OCI-LY3 (cell line): ENCODE measurements around the gene NCAN.
"Not testable (repeated sequence)": the region's sequence is repeated elsewhere in the genome, so short reads cannot be mapped to it uniquely, and the experiment has no call there.

Experiments used
- H2AFZ ChIP-seq: fragments of 200-600, 300-600 bp; shearing (Covaris generic); 2 replicates; pipeline ENCODE4 v1.6.0; 2014; ENCODE audit warnings: antibody characterized with exemption, low read depth, low read length
- H3K27ac ChIP-seq: fragments of 200-600, 300-600 bp; sonication (generic); 2 replicates; pipeline ENCODE4 v1.5.1; 2014; ENCODE audit warnings: mild to moderate bottlenecking, low read length, moderate library complexity, mixed read lengths
- H3K27me3 ChIP-seq: fragments of 200-600, 300-600 bp; sonication (generic); 2 replicates; pipeline ENCODE4 v1.6.1; 2014; ENCODE audit warnings: low read depth, low read length, mixed read lengths
- H3K36me3 ChIP-seq: fragments of 200-600, 300-600 bp; sonication (generic); replicated peaks from 2 replicates; pipeline ENCODE3; 2014; ENCODE audit warnings: low read depth, low read length, mixed read lengths
- H3K4me1 ChIP-seq: fragments of 300-600, 200-600 bp; sonication (generic); 2 replicates; pipeline ENCODE4 v1.6.1; 2014; ENCODE audit warnings: low read length, mixed read lengths
- H3K4me2 ChIP-seq: fragments of 200-600, 300-600 bp; sonication (generic); 2 replicates; pipeline ENCODE4 v1.6.1; 2014; ENCODE audit warnings: low read length, mixed read lengths
- H3K4me3 ChIP-seq: fragments of 300-600, 200-600 bp; sonication (generic); 2 replicates; pipeline ENCODE4 v1.5.1; 2014; ENCODE audit warnings: antibody characterized with exemption, mild to moderate bottlenecking, low read length, moderate library complexity
- H3K79me2 ChIP-seq: fragments of 300-600, 200-600 bp; shearing (Covaris generic); 2 replicates; pipeline ENCODE4 v1.6.1; 2014; ENCODE audit warnings: mild to moderate bottlenecking, low read length, mixed read lengths
- H3K9ac ChIP-seq: fragments of 300-600, 200-600 bp; shearing (Covaris generic); 2 replicates; pipeline ENCODE4 v1.6.0; 2014; ENCODE audit warnings: mild to moderate bottlenecking, low read length, moderate library complexity
- H3K9me3 ChIP-seq: fragments of 200-600, 300-600 bp; shearing (Covaris generic); 2 replicates; pipeline ENCODE4 v1.6.1; 2014; ENCODE audit warnings: low read length, mixed read lengths; ENCODE audit not compliant: insufficient read depth
- H4K20me1 ChIP-seq: fragments of 200-600, 300-600 bp; sonication (generic); 2 replicates; pipeline ENCODE4 v1.6.1; 2016; ENCODE audit warnings: low read length, mixed read lengths; ENCODE audit not compliant: insufficient read depth
- CTCF ChIP-seq: fragments of 200-600, 300-600 bp; sonication (generic); IDR thresholded peaks from 2 replicates; pipeline ENCODE4 v1.5.1; 2014; ENCODE audit warnings: antibody characterized with exemption, low read length, low read depth
- EZH2phosphoT487 ChIP-seq: fragments of 200-600 bp; shearing (Covaris generic); IDR thresholded peaks from 2 replicates; pipeline ENCODE4 v1.6.1; 2018; ENCODE audit warnings: antibody characterized with exemption, mixed run types, low read depth

NCAN gene

GRCh38 chr19:19214892-19215291 is 3.1 kb downstream of the NCAN start:
- Histone ChIP-seq H3K79me2 (no peaks in the 10 kb centered on the region), H3K36me3 (no peaks in the 10 kb centered on the region), H3K9me3 (no peaks in the 10 kb centered on the region), H3K9ac (no peak overlapping the region), H3K4me3 (no peak overlapping the region), H3K27ac (no peak overlapping the region), H3K27me3 (peaks cover 20% of the 10 kb centered on the region), H4K20me1 (peaks cover 3% of the 10 kb centered on the region; the same call in 1 of the 2 replicates), H3K4me1 (peaks cover 5% of the 10 kb centered on the region; the same call in 1 of the 2 replicates), H2AFZ (no peak overlapping the region), H3K4me2 (no peak overlapping the region)
- TF ChIP-seq CTCF = no peak
- TF ChIP-seq EZH2phosphoT487 = no peak

GRCh38 chr19:19215792-19216191 is 4.0 kb downstream of the NCAN start:
- no peaks in the 10 kb centered on the region for H3K79me2 ChIP-seq
- H4K20me1 ChIP-seq = peaks cover 3% of the 10 kb centered on the region; the same call in 1 of the 2 replicates
- H3K9ac ChIP-seq = no peak overlapping the region
- H3K27me3 ChIP-seq = peaks cover 20% of the 10 kb centered on the region
- H3K36me3 ChIP-seq = no peaks in the 10 kb centered on the region
- H3K9me3 ChIP-seq = no peaks in the 10 kb centered on the region
- no peak overlapping the region for H3K27ac ChIP-seq
- no peak for TF ChIP-seq EZH2phosphoT487
- no peak for TF ChIP-seq CTCF
- H3K4me1 ChIP-seq = peaks cover 5% of the 10 kb centered on the region; the same call in 1 of the 2 replicates
- no peak overlapping the region for H2AFZ ChIP-seq
- no peak overlapping the region for H3K4me3 ChIP-seq
- no peak overlapping the region for H3K4me2 ChIP-seq

GRCh38 chr19:19217099-19217498 is 5.3 kb downstream of the NCAN start:
- Histone ChIP-seq H2AFZ (no peak overlapping the region), H3K4me3 (no peak overlapping the region), H4K20me1 (peaks cover 3% of the 10 kb centered on the region; the same call in 1 of the 2 replicates), H3K9me3 (no peaks in the 10 kb centered on the region), H3K79me2 (no peaks in the 10 kb centered on the region), H3K9ac (no peak overlapping the region), H3K27ac (no peak overlapping the region), H3K4me2 (no peak overlapping the region), H3K4me1 (peaks cover 5% of the 10 kb centered on the region; the same call in 1 of the 2 replicates), H3K27me3 (peaks cover 20% of the 10 kb centered on the region), H3K36me3 (no peaks in the 10 kb centered on the region)
- TF ChIP-seq EZH2phosphoT487 (no peak), CTCF (no peak)

GRCh38 chr19:19218911-19219310 is 7.2 kb downstream of the NCAN start:
- Histone ChIP-seq H3K27me3 (peaks cover 15% of the 10 kb centered on the region; the same call in 1 of the 2 replicates), H3K36me3 (no peaks in the 10 kb centered on the region), H4K20me1 (peaks cover 3% of the 10 kb centered on the region; the same call in 1 of the 2 replicates), H3K4me1 (peaks cover 2% of the 10 kb centered on the region; the same call in 1 of the 2 replicates), H3K4me3 (no peak overlapping the region), H3K9ac (no peak overlapping the region), H2AFZ (no peak overlapping the region), H3K4me2 (no peak overlapping the region), H3K9me3 (no peaks in the 10 kb centered on the region), H3K79me2 (no peaks in the 10 kb centered on the region), H3K27ac (no peak overlapping the region)
- TF ChIP-seq EZH2phosphoT487 (no peak), CTCF (no peak)

- H3K4me3 ChIP-seq, H3K9ac ChIP-seq, H3K36me3 ChIP-seq, H3K27ac ChIP-seq, H3K9me3 ChIP-seq, H2AFZ ChIP-seq, H4K20me1 ChIP-seq, H3K4me1 ChIP-seq, H3K4me2 ChIP-seq, H3K79me2 ChIP-seq: not testable (repeated sequence)
- H3K27me3 ChIP-seq = 0 out of 2 replicates have a peak, but pooled peaks cover 10% of the 10 kb centered on the region
Measured at GRCh38 chr19:19221000-19221399, 9.2 kb downstream of the NCAN start.
